H1 (cell line): Measurements from ENCODE around the gene CCDC86. TPM values are rescaled to one million over a fixed set of nuclear protein-coding genes. Genes with fewer than 3 reads are reported as not detected.

Experiments used
- CTCF ChIA-PET: fragments of 300-600 bp; sonication (Branson Sonifier 250); formaldehyde crosslinking; loops from one replicate; lab custom pipeline; 2021; ENCODE audit not compliant: partially characterized antibody; lab: Charles Lee
- POLR2A ChIA-PET: fragments of 300-600 bp; sonication (Branson Sonifier 250); formaldehyde crosslinking; loops from one replicate; lab custom pipeline; 2021; ENCODE audit warnings: inconsistent platforms; ENCODE audit not compliant: partially characterized antibody; lab: Charles Lee
- DNase-seq, 2 experiments: peaks; one replicate each; pipeline versions ENCODE4 v3.0.0 to v3.0.0-alpha.2; 2010 to 2022; ENCODE audit warnings: low spot score in 2 of 2, low read depth in 1 of 2, mixed read lengths in 1 of 2
- FAIRE-seq: peaks from 2 replicates; lab custom pipeline; 2011; peaks lifted over from hg19 to GRCh38; lab: Jason Lieb, UNC
- H2AFZ ChIP-seq: 2 replicates; pipeline ENCODE4 v1.8.1; 2012; ENCODE audit warnings: low read length, inconsistent platforms
- H2AK5ac ChIP-seq: 2 replicates; pipeline ENCODE4 v1.6.1; 2013; ENCODE audit warnings: low read depth, low read length
- H2BK120ac ChIP-seq: replicated peaks from 2 replicates; pipeline ENCODE3; 2013; ENCODE audit warnings: low read depth, low read length, inconsistent platforms
- H2BK12ac ChIP-seq: 2 replicates; pipeline ENCODE4 v1.6.1; 2013; ENCODE audit warnings: low read depth, low read length
- H2BK15ac ChIP-seq: 2 replicates; pipeline ENCODE4 v1.6.1; 2013; ENCODE audit warnings: low read length
- H2BK20ac ChIP-seq: 2 replicates; pipeline ENCODE4 v1.6.1; 2013; ENCODE audit warnings: low read length
- H2BK5ac ChIP-seq: 2 replicates; pipeline ENCODE4 v1.6.1; 2013; ENCODE audit warnings: low read depth, low read length
- H3K14ac ChIP-seq: 2 replicates; pipeline ENCODE4 v1.6.1; 2013; ENCODE audit warnings: inconsistent platforms; ENCODE audit not compliant: insufficient read length
- H3K18ac ChIP-seq: 2 replicates; pipeline ENCODE4 v1.6.1; 2013; ENCODE audit warnings: low read length; ENCODE audit errors: extremely low read depth
- H3K23ac ChIP-seq: 2 replicates; pipeline ENCODE4 v1.6.1; 2013; ENCODE audit warnings: inconsistent platforms; ENCODE audit not compliant: insufficient read length
- H3K23me2 ChIP-seq: 2 replicates; pipeline ENCODE4 v1.6.1; 2013; ENCODE audit warnings: low read depth, low read length
- H3K27ac ChIP-seq: 2 replicates; pipeline ENCODE4 v1.6.1; 2011; ENCODE audit warnings: low read depth, low read length, inconsistent platforms
- H3K27me3 ChIP-seq, 4 experiments: replicated peaks in 1 of 4; 1 replicate in 1 of 4; 2 replicates in 3 of 4; pipeline versions ENCODE4 v1.6.1 to v1.8.1; 2011 to 2013; ENCODE audit warnings: low read length in 3 of 4, mild to moderate bottlenecking in 3 of 4, inconsistent platforms in 2 of 4, mixed read lengths in 2 of 4, moderate library complexity in 1 of 4; ENCODE audit not compliant: control insufficient read depth in 3 of 4, insufficient read depth in 3 of 4; ENCODE audit errors: extremely low read depth in 1 of 4
- H3K36me3 ChIP-seq, 4 experiments: 2 replicates each; pipeline versions ENCODE4 v1.6.1 to v1.8.1; 2011 to 2013; ENCODE audit warnings: mild to moderate bottlenecking in 4 of 4, low read length in 3 of 4, moderate library complexity in 2 of 4, control low read depth in 1 of 4, inconsistent platforms in 1 of 4; ENCODE audit not compliant: insufficient read depth in 4 of 4, control insufficient read depth in 2 of 4
- H3K4ac ChIP-seq: replicated peaks from 2 replicates; pipeline ENCODE3; 2013; ENCODE audit warnings: low read length, low read depth, mixed read lengths, inconsistent platforms; ENCODE audit not compliant: insufficient read length
- H3K4me1 ChIP-seq, 4 experiments: replicated peaks in 1 of 4; 1 replicate in 1 of 4; 2 replicates in 3 of 4; pipeline versions ENCODE4 v1.6.1 to v1.8.1; 2011 to 2013; ENCODE audit warnings: low read length in 3 of 4, inconsistent platforms in 2 of 4, mixed read lengths in 1 of 4; ENCODE audit not compliant: insufficient read depth in 4 of 4, control insufficient read depth in 3 of 4
- H3K4me2 ChIP-seq, 2 experiments: 2 replicates each; pipeline versions ENCODE4 v1.6.1 to v1.8.1; 2011 to 2013; ENCODE audit warnings: low read depth in 2 of 2, low read length in 2 of 2, control low read depth in 1 of 2, inconsistent platforms in 1 of 2, mild to moderate bottlenecking in 1 of 2; ENCODE audit not compliant: insufficient read depth in 1 of 2
- H3K4me3 ChIP-seq, 4 experiments: fragments of 200-600, 300-600 bp in 1 of 4; sonication (generic), shearing (Covaris generic), sonication (Bioruptor Twin) in 1 of 4; 2 replicates each; pipeline versions ENCODE4 v1.5.1 to v1.8.1; 2011 to 2016; ENCODE audit warnings: low read length in 4 of 4, low read depth in 3 of 4, control low read depth in 2 of 4, inconsistent platforms in 2 of 4, mild to moderate bottlenecking in 2 of 4, mixed read lengths in 1 of 4, moderate library complexity in 1 of 4; ENCODE audit not compliant: insufficient read depth in 2 of 4; ENCODE audit errors: extremely low read depth in 1 of 4
- H3K56ac ChIP-seq: replicated peaks from 2 replicates; pipeline ENCODE3; 2013; ENCODE audit warnings: low read depth, mild to moderate bottlenecking, mixed read lengths, low read length, inconsistent platforms; ENCODE audit not compliant: insufficient read length
- H3K79me1 ChIP-seq: 2 replicates; pipeline ENCODE4 v1.6.1; 2013; ENCODE audit warnings: low read depth, low read length, control low read depth
- H3K79me2 ChIP-seq, 2 experiments: 2 replicates each; pipeline versions ENCODE4 v1.6.1 to v1.8.1; 2012 to 2013; ENCODE audit warnings: low read length in 2 of 2, mild to moderate bottlenecking in 2 of 2, inconsistent platforms in 1 of 2; ENCODE audit not compliant: insufficient read depth in 2 of 2, control insufficient read depth in 1 of 2
- H3K9ac ChIP-seq, 4 experiments: replicated peaks in 1 of 4; 1 replicate in 1 of 4; 2 replicates in 3 of 4; pipeline versions ENCODE4 v1.6.1 to v1.8.1; 2011 to 2013; ENCODE audit warnings: low read depth in 3 of 4, low read length in 3 of 4, control low read depth in 2 of 4, mild to moderate bottlenecking in 2 of 4, moderate library complexity in 2 of 4, inconsistent platforms in 1 of 4; ENCODE audit errors: extremely low read depth in 1 of 4
- H3K9me3 ChIP-seq, 2 experiments: 2 replicates each; pipeline versions ENCODE4 v1.6.1 to v1.8.1; 2012 to 2013; ENCODE audit warnings: mild to moderate bottlenecking in 2 of 2, moderate library complexity in 2 of 2, control low read depth in 1 of 2, inconsistent platforms in 1 of 2, low read depth in 1 of 2, low read length in 1 of 2, mixed read lengths in 1 of 2; ENCODE audit not compliant: insufficient read depth in 2 of 2
- H4K20me1 ChIP-seq, 2 experiments: replicated peaks in 1 of 2; 2 replicates each; pipeline versions ENCODE3 to v1.8.1; 2011 to 2013; ENCODE audit warnings: inconsistent platforms in 2 of 2, low read length in 2 of 2, mild to moderate bottlenecking in 1 of 2; ENCODE audit not compliant: insufficient read depth in 2 of 2, control insufficient read depth in 1 of 2
- H4K5ac ChIP-seq: 2 replicates; pipeline ENCODE4 v1.6.1; 2013; ENCODE audit warnings: low read length, low read depth, mixed read lengths, inconsistent platforms; ENCODE audit not compliant: insufficient read length
- H4K8ac ChIP-seq: 2 replicates; pipeline ENCODE4 v1.8.0; 2013; ENCODE audit warnings: mild to moderate bottlenecking, moderate library complexity, low read length, inconsistent platforms; ENCODE audit not compliant: insufficient read depth; ENCODE audit errors: extremely low read depth
- H4K91ac ChIP-seq: replicated peaks from 2 replicates; pipeline ENCODE3; 2013; ENCODE audit warnings: low read length, mixed read lengths, inconsistent platforms; ENCODE audit not compliant: insufficient read length
- BCL11A ChIP-seq, 2 experiments: IDR thresholded peaks; one replicate each; pipeline ENCODE4 v1.6.1; 2011; ENCODE audit warnings: low read depth in 2 of 2, low read length in 2 of 2, mild to moderate bottlenecking in 2 of 2
- CEBPB ChIP-seq: IDR thresholded peaks from 2 replicates; pipeline ENCODE4 v1.6.1; 2012; ENCODE audit warnings: low read depth, low read length
- EZH2 ChIP-seq: fragments of 200-600 bp; sonication (generic); IDR thresholded peaks from 2 replicates; pipeline ENCODE4 v1.7.1; 2012; ENCODE audit warnings: low read depth, mild to moderate bottlenecking, moderate library complexity, low read length, inconsistent platforms; ENCODE audit not compliant: severe bottlenecking
- KDM1A ChIP-seq: fragments of 200-600, 300-600 bp; sonication (generic); IDR thresholded peaks from 2 replicates; pipeline ENCODE4 v1.7.1; 2016; ENCODE audit warnings: mild to moderate bottlenecking, low read length, borderline replicate concordance
- KDM4A ChIP-seq: IDR thresholded peaks from one replicate; pipeline ENCODE4 v1.7.1; 2012; ENCODE audit warnings: low read depth, mild to moderate bottlenecking, moderate library complexity, low read length, inconsistent platforms; ENCODE audit not compliant: severe bottlenecking
- MAX ChIP-seq: IDR thresholded peaks from 2 replicates; pipeline ENCODE4 v1.6.1; 2012; ENCODE audit warnings: inconsistent platforms
- NRF1 ChIP-seq: IDR thresholded peaks from 2 replicates; pipeline ENCODE4 v1.6.1; 2011; ENCODE audit warnings: mild to moderate bottlenecking, low read depth, low read length, improper control_type of control experiment
- PHF8 ChIP-seq: fragments of 200-600 bp; sonication (generic); conservative IDR thresholded peaks from 2 replicates; pipeline ENCODE4 v1.7.1; 2012; ENCODE audit warnings: low read depth, mild to moderate bottlenecking, inconsistent platforms, low read length, moderate library complexity
- RNF2 ChIP-seq: fragments of 200-900, 300-1000 bp; sonication (generic); IDR thresholded peaks from 2 replicates; pipeline ENCODE4 v1.7.1; 2016; ENCODE audit warnings: borderline replicate concordance, low read depth, mild to moderate bottlenecking, antibody characterized with exemption, low read length; ENCODE audit not compliant: poor library complexity, severe bottlenecking; ENCODE audit errors: missing control alignments
- SIRT6 ChIP-seq: IDR thresholded peaks from one replicate; pipeline ENCODE4 v1.7.1; 2012; ENCODE audit warnings: low read length, inconsistent platforms
- SP1 ChIP-seq: IDR thresholded peaks from 2 replicates; pipeline ENCODE4 v1.6.1; 2011; ENCODE audit warnings: low read depth, low read length
- TAF1 ChIP-seq: IDR thresholded peaks from 2 replicates; pipeline ENCODE4 v1.6.1; 2011; ENCODE audit warnings: mild to moderate bottlenecking, low read depth, low read length
- TCF12 ChIP-seq: IDR thresholded peaks from 2 replicates; pipeline ENCODE4 v1.6.1; 2011; ENCODE audit warnings: low read depth, mild to moderate bottlenecking, low read length
- TEAD4 ChIP-seq: IDR thresholded peaks from 2 replicates; pipeline ENCODE4 v1.6.1; 2012; ENCODE audit warnings: low read depth, low read length, inconsistent platforms, mixed read lengths
- WGBS, 2 experiments: shearing (Covaris generic) in 1 of 2; methylation state at CpG; one replicate each; pipeline versions ENCODE4 v1.1.6 to v1.1.7; 2013 to 2015; ENCODE audit warnings: low lambda C conversion rate in 2 of 2, mixed read lengths in 2 of 2, inconsistent platforms in 1 of 2, low coverage in 1 of 2, missing lambda C conversion rate in 1 of 2; ENCODE audit not compliant: insufficient replicate concordance in 2 of 2, insufficient coverage in 1 of 2, insufficient read length in 1 of 2; ENCODE audit errors: extremely low coverage in 1 of 2, missing lambda C conversion rate in 1 of 2; 5-methylcytosine and 5-hydroxymethylcytosine counted together
- polyA plus RNA-seq, 7 experiments: library from polyadenylated mRNA; depleted of rRNA in 3 of 7; stranded (reverse) in 5 of 7; unstranded in 2 of 7; fragments of >200 nt in 5 of 7; fragments of 200-250 nt in 2 of 7; gene quantifications; 1 replicate in 5 of 7; 2 replicates in 1 of 7; 4 replicates in 1 of 7; pipeline versions ENCODE4 v1.2.1 to v1.2.3, GENCODE V29; 2011 to 2013; ENCODE audit warnings: missing spikeins in 2 of 7, mixed read lengths in 2 of 7
- total RNA-seq: library from RNA; stranded (reverse); fragmentation: NEBNext Ultra II Directional; extraction: Animal tissue kit (Norgen Biotek cat#: 25700); gene quantifications from 2 replicates; pipeline ENCODE4 v1.2.1, GENCODE V29; 2021

CCDC86 gene
- total and polyA plus RNA-seq, 2 of the 8 experiments (the other 6 are each of a cell fraction or from before 2014, with no cell fraction given), result 37.7 to 76.4 TPM

- Histone ChIP-seq H4K5ac (no peak overlapping the region), H3K4ac (no peak overlapping the region), H3K79me1 (no peaks in the 10 kb centered on the region), H2BK5ac (no peak overlapping the region), H3K4me3 (no peak overlapping the region), H3K56ac (no peak overlapping the region), H4K8ac (peak overlapping the region; percentile 79; the same call in 1 of the 2 replicates), H3K36me3 (no peaks in the 10 kb centered on the region), H3K79me2 (no peaks in the 10 kb centered on the region), H3K9ac (no peak overlapping the region), H2AK5ac (no peak overlapping the region), H3K9me3 (no peaks in the 10 kb centered on the region), H2AFZ (no peak overlapping the region), H3K14ac (no peak overlapping the region), H4K91ac (no peak overlapping the region), H2BK120ac (no peak overlapping the region), H3K18ac (no peak overlapping the region), H3K27me3 (no peaks in the 10 kb centered on the region; a peak in 1 of 7 replicates), H3K23me2 (no peaks in the 10 kb centered on the region; the same call in 1 of the 2 replicates), H3K27ac (no peak overlapping the region), H2BK20ac (no peak overlapping the region), H3K4me2 (no peak overlapping the region), H3K23ac (no peak overlapping the region), H3K4me1 (no peaks in the 10 kb centered on the region; a peak in 1 of 7 replicates), H2BK15ac (no peak overlapping the region), H4K20me1 (no peaks in the 10 kb centered on the region), H2BK12ac (no peak overlapping the region)
- ChIA-PET POLR2A (interaction anchor here (0.7 kb wide), 1 partner anchor 45 kb away, joined by 3 read pairs; no protein-coding TSS in a partner anchor), CTCF (interaction anchor here (0.6 to 0.7 kb wide), 2 partner anchors 44 to 52 kb away, joined by 3 read pairs; no protein-coding TSS in a partner anchor)
- TF ChIP-seq CEBPB (no peak), SIRT6 (no peak), EZH2 (no peak), TEAD4 (no peak), SP1 (no peak), NRF1 (no peak), RNF2 (no peak), KDM4A (no peak), KDM1A (no peak), TCF12 (no peak), PHF8 (no peak), BCL11A (IDR thresholded peaks at IDR 0.05; ENCODE audit: low read depth in 2 of 2, low read length in 2 of 2) (no peak), TAF1 (no peak), MAX (no peak)
- FAIRE-seq (no peak), DNase-seq (no peak)
- 97% methylated on average over 6 of the region's 8 CpGs; no CpG with 5 or more reads in 1 of the 2 experiments for WGBS, 2 experiments
These were observed 31.3 kb upstream of the CCDC86 start for GRCh38 chr11:60810569-60810968.
